A549 (cell line): Measurements from ENCODE around the gene SLC1A2. TPM values are rescaled to one million over a fixed set of nuclear protein-coding genes. Genes with fewer than 3 reads are reported as not detected.

Source experiments
- ATAC-seq, 2 experiments: fragments of 200-7000 bp in 1 of 2; fragments of >200 bp in 1 of 2; cut with Nextera tagmentation in 1 of 2; cut with Tn5 transposase in 1 of 2; 3 replicates each; pipeline versions ENCODE4 v1.8.0 to v1.9.1; 2018 to 2020; ENCODE audit warnings: mild to moderate bottlenecking in 1 of 2, moderate library complexity in 1 of 2
- CTCF ChIA-PET: fragments of 300-600 bp; sonication (Branson Sonifier 250); formaldehyde crosslinking; extraction: SDS; loops from one replicate; lab custom pipeline; 2021; ENCODE audit warnings: antibody characterized with exemption, inconsistent platforms; lab: Yijun Ruan, JAX
- POLR2A ChIA-PET: fragments of 350-600 bp; formaldehyde crosslinking; extraction: SDS; loops from one replicate; lab custom pipeline; 2021; ENCODE audit warnings: antibody characterized with exemption, inconsistent platforms; lab: Yijun Ruan, JAX
- DNase-seq, 2 experiments: peaks; one replicate each; pipeline versions ENCODE4 v3.0.0 to v3.0.0-alpha.2; 2011 to 2016; ENCODE audit warnings: low read depth in 1 of 2, low spot score in 1 of 2
- FAIRE-seq: peaks from 2 replicates; lab custom pipeline; 2011; peaks lifted over from hg19 to GRCh38; lab: Jason Lieb, UNC
- H3K27ac ChIP-seq, 2 experiments: fragments of >200 bp; sonication (Bioruptor Twin); formaldehyde crosslinking; 3 replicates each; pipeline ENCODE4 v1.5.1; 2016 to 2017
- H3K4me1 ChIP-seq: fragments of >200 bp; sonication (Bioruptor Twin); formaldehyde crosslinking; 3 replicates; pipeline ENCODE4 v1.6.1; 2016
- H3K4me2 ChIP-seq: fragments of >200 bp; sonication (Bioruptor Twin); formaldehyde crosslinking; 3 replicates; pipeline ENCODE4 v1.6.1; 2016
- H3K4me3 ChIP-seq: fragments of >200 bp; sonication (Bioruptor Twin); formaldehyde crosslinking; 3 replicates; pipeline ENCODE4 v1.5.1; 2016
- H3K9me3 ChIP-seq: fragments of >200 bp; sonication (Bioruptor Twin); formaldehyde crosslinking; 3 replicates; pipeline ENCODE4 v1.6.1; 2016
- CBX2 ChIP-seq: fragments of 200-600 bp; sonication (generic); IDR thresholded peaks from 2 replicates; pipeline ENCODE4 v1.6.1; 2016; ENCODE audit warnings: low read depth, mild to moderate bottlenecking, borderline replicate concordance
- CBX8 ChIP-seq: fragments of 200-600 bp; sonication (generic); IDR thresholded peaks from 2 replicates; pipeline ENCODE4 v1.6.1; 2016
- CHD4 ChIP-seq: fragments of 200-600 bp; sonication (generic); IDR thresholded peaks from 2 replicates; pipeline ENCODE4 v1.6.1; 2016; ENCODE audit warnings: antibody characterized with exemption, mild to moderate bottlenecking, borderline replicate concordance
- EHMT2 ChIP-seq: fragments of 200-600 bp; sonication (generic); IDR thresholded peaks from 2 replicates; pipeline ENCODE4 v1.6.1; 2016; ENCODE audit warnings: antibody characterized with exemption, low read depth, mild to moderate bottlenecking, moderate library complexity
- FOSL2 ChIP-seq, 2 experiments: fragments of 450-650 bp in 1 of 2; fragments of >200 bp in 1 of 2; sonication (Bioruptor Twin) in 1 of 2; formaldehyde crosslinking; IDR thresholded peaks; 2 replicates each; pipeline versions ENCODE4 v1.5.0 to v1.6.1; 2016 to 2020; ENCODE audit warnings: mild to moderate bottlenecking in 1 of 2, moderate library complexity in 1 of 2
- HDAC2 ChIP-seq: fragments of 200-600 bp; sonication (generic); IDR thresholded peaks from 2 replicates; pipeline ENCODE4 v1.6.1; 2016
- HOXA7 ChIP-seq: fragments of 250-450 bp; sonication (Bioruptor Pico); IDR thresholded peaks from 2 replicates; pipeline ENCODE4 v1.5.0; 2020; ENCODE audit warnings: mild to moderate bottlenecking, moderate library complexity
- JUN ChIP-seq, 2 experiments: fragments of >200 bp; sonication (Bioruptor Twin); formaldehyde crosslinking; IDR thresholded peaks; 2 replicates in 1 of 2; 3 replicates in 1 of 2; pipeline ENCODE4 v1.6.1; 2016 to 2017
- JUNB ChIP-seq: fragments of >200 bp; sonication (Bioruptor Twin); formaldehyde crosslinking; IDR thresholded peaks from 2 replicates; pipeline ENCODE4 v1.6.1; 2016
- KDM1A ChIP-seq: fragments of 200-600 bp; sonication (generic); IDR thresholded peaks from 2 replicates; pipeline ENCODE4 v1.6.1; 2016; ENCODE audit warnings: low read depth, mild to moderate bottlenecking
- KDM5A ChIP-seq: fragments of 200-600 bp; sonication (generic); IDR thresholded peaks from 2 replicates; pipeline ENCODE4 v1.6.1; 2016; ENCODE audit warnings: antibody characterized with exemption, mild to moderate bottlenecking
- MAZ ChIP-seq: fragments of 150-350 bp; IDR thresholded peaks from 2 replicates; pipeline ENCODE4 v1.6.1; 2014; ENCODE audit warnings: antibody characterized with exemption, low read depth, low read length, borderline replicate concordance
- NPAS2 ChIP-seq: fragments of 250-450 bp; sonication (Bioruptor Pico); IDR thresholded peaks from 2 replicates; pipeline ENCODE4 v1.8.0; 2022; ENCODE audit warnings: mild to moderate bottlenecking, moderate library complexity, borderline replicate concordance
- POLR2A ChIP-seq: IDR thresholded peaks from 2 replicates; pipeline ENCODE4 v1.6.1; 2012; ENCODE audit warnings: mild to moderate bottlenecking, low read length
- RAD21 ChIP-seq, 2 experiments: fragments of >200 bp in 1 of 2; sonication (Bioruptor Twin) in 1 of 2; formaldehyde crosslinking in 1 of 2; IDR thresholded peaks in 1 of 2; conservative IDR thresholded peaks in 1 of 2; 2 replicates in 1 of 2; 3 replicates in 1 of 2; pipeline ENCODE4 v1.6.1; 2012 to 2018; ENCODE audit warnings: inconsistent platforms in 1 of 2
- RARB ChIP-seq: fragments of 250-450 bp; sonication (Bioruptor Pico); IDR thresholded peaks from 2 replicates; pipeline ENCODE4 v1.8.0; 2021; ENCODE audit warnings: mild to moderate bottlenecking, moderate library complexity
- RNF2 ChIP-seq: fragments of 200-600 bp; sonication (generic); IDR thresholded peaks from 2 replicates; pipeline ENCODE4 v1.6.1; 2016; ENCODE audit warnings: low read depth, mild to moderate bottlenecking, antibody characterized with exemption, moderate library complexity, borderline replicate concordance
- SMC3 ChIP-seq: fragments of >200 bp; sonication (Bioruptor Twin); formaldehyde crosslinking; IDR thresholded peaks from 3 replicates; pipeline ENCODE4 v1.6.1; 2018; ENCODE audit warnings: inconsistent platforms
- SREBF2 ChIP-seq: fragments of 450-650 bp; IDR thresholded peaks from 2 replicates; pipeline ENCODE4 v1.6.1; 2014; ENCODE audit warnings: mild to moderate bottlenecking, moderate library complexity
- TP53 ChIP-seq: fragments of 250-450 bp; sonication (Bioruptor Pico); IDR thresholded peaks from 2 replicates; pipeline ENCODE4 v1.5.0; 2021; ENCODE audit warnings: mild to moderate bottlenecking, moderate library complexity
- WGBS: methylation state at CpG from one replicate; pipeline ENCODE4 v1.1.6; 2017; ENCODE audit errors: missing lambda C conversion rate; 5-methylcytosine and 5-hydroxymethylcytosine counted together
- polyA plus RNA-seq, 4 experiments: library from polyadenylated mRNA; depleted of rRNA in 3 of 4; stranded (reverse); fragments of >200 nt; fragmentation: RNase III in 1 of 4; extraction: RNeasy Plus Mini Kit Qiagen cat#74134 plus additional on column Dnase treatment in 1 of 4; gene quantifications; 2 replicates in 3 of 4; 3 replicates in 1 of 4; pipeline ENCODE4 v1.2.3, GENCODE V29; 2011 to 2017
- TF ChIP-seq, protein P1 (sequence below): IDR thresholded peaks from 2 replicates; pipeline ENCODE4 v1.6.1; 2012
- TF ChIP-seq, protein P2 (sequence below): fragments of >200 bp; sonication (Bioruptor Twin); formaldehyde crosslinking; IDR thresholded peaks from 3 replicates; pipeline ENCODE4 v1.6.1; 2016

SLC1A2 gene
- polyA plus RNA-seq, 2 of the 4 experiments (the other 2 are of a cell fraction), result 0.01 to 0.14 TPM

DNA sequence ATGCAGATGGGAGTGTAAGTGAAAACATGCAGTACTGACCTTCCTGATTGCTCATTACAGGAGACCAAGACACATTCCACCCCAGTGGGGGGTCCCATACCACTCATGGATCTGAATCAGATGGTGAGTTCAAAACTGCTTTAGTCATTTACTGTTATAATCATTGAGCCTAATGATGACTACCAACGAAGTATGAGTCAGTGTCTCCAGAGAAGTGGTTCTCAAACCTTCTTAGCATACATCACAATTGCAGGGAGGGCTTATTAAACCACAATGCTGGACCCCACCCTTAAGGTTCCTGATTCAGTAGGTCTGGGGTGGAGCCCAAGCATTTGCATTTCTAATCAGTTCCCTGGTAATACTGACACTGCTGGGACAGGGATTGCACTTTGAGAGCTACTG, 204.6 kb downstream of the SLC1A2 start:
- FAIRE-seq, result no peak
- ChIA-PET POLR2A (no interaction called here), CTCF (no interaction called here)
- Histone ChIP-seq H3K4me2 (peak overlapping the region; percentile 29; the same call in 2 of the 3 replicates), H3K4me1 (peaks cover 39% of the 10 kb centered on the region), H3K4me3 (no peak overlapping the region), H3K27ac (peak overlapping the region; percentile 21 to 62; a peak in 4 of 6 replicates), H3K9me3 (peaks cover 2% of the 10 kb centered on the region; the same call in 1 of the 3 replicates)
- ATAC-seq, result peak; percentile 64 to 69; a peak in 5 of 6 replicates
- TF ChIP-seq HOXA7 (CRISPR knock-in tag) (no peak), SREBF2 (no peak), EHMT2 (no peak), POLR2A (no peak), KDM5A (no peak), NPAS2 (CRISPR knock-in tag) (no peak), JUN (IDR thresholded peaks at IDR 0.05) (peak in 1 of 2 experiments; percentile 32; a peak in 1 of 5 replicates), CBX2 (no peak), CHD4 (no peak), MAZ (no peak), RARB (CRISPR knock-in tag) (no peak), FOSL2 (IDR thresholded peaks at IDR 0.05) (peak; percentile 62; the same call in 1 of the 2 replicates), FOSL2 (CRISPR knock-in tag; IDR thresholded peaks at IDR 0.05) (peak; percentile 49), TP53 (CRISPR knock-in tag) (no peak), JUNB (peak; percentile 71), RNF2 (no peak)
- TF ChIP-seq, protein P1, sequence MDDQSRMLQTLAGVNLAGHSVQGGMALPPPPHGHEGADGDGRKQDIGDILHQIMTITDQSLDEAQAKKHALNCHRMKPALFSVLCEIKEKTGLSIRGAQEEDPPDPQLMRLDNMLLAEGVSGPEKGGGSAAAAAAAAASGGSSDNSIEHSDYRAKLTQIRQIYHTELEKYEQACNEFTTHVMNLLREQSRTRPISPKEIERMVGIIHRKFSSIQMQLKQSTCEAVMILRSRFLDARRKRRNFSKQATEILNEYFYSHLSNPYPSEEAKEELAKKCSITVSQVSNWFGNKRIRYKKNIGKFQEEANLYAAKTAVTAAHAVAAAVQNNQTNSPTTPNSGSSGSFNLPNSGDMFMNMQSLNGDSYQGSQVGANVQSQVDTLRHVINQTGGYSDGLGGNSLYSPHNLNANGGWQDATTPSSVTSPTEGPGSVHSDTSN, result no peak
- peak in 1 of 2 experiments; percentile 46 for DNase-seq
- 22% methylated on average over 1 of the region's 1 CpG for WGBS

DNA sequence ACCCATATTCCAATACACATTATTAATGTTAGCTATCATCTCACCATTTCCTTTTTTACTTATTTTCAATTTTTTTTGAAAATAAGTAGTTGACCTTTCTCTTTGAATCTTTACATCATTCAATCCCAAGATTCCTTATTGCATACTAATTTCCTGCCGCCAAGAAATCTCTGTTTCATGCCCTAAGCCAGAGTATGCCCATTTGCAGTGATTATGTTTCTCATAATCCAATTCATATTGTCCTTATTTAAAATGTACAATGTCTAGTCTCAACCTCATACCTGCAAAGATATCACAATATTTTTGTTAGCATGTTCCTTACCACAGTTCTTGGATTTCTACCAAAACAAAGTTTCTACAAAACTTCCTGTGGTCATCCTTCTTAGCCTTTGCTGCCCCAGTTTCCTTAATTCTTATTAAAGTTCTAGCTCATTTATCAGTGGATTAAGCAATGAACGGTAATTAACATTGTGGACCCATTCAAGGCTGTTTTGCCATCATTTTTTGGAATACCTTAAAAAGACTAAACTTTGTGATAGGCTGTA, 205.1 kb downstream of the SLC1A2 start:
- FAIRE-seq (no peak), ATAC-seq (no peak), DNase-seq (no peak)
- H3K4me1 ChIP-seq, result peaks cover 39% of the 10 kb centered on the region
- no peak for TF ChIP-seq HOXA7 (CRISPR knock-in tag)
- TF ChIP-seq JUNB, result no peak
- no peak for TF ChIP-seq POLR2A
- no peak for TF ChIP-seq KDM5A
- TF ChIP-seq JUN (IDR thresholded peaks at IDR 0.05), result no peak
- no peak for TF ChIP-seq TP53 (CRISPR knock-in tag)
- no peak for TF ChIP-seq RAD21 (conservative IDR thresholded peaks at IDR 0.05 in 1 of 2, IDR thresholded peaks at IDR 0.05 in 1 of 2)
- TF ChIP-seq, protein P2, sequence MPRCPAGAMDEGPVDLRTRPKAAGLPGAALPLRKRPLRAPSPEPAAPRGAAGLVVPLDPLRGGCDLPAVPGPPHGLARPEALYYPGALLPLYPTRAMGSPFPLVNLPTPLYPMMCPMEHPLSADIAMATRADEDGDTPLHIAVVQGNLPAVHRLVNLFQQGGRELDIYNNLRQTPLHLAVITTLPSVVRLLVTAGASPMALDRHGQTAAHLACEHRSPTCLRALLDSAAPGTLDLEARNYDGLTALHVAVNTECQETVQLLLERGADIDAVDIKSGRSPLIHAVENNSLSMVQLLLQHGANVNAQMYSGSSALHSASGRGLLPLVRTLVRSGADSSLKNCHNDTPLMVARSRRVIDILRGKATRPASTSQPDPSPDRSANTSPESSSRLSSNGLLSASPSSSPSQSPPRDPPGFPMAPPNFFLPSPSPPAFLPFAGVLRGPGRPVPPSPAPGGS, result no peak
- no peak for TF ChIP-seq HDAC2
- TF ChIP-seq KDM1A, result no peak
- no peak for TF ChIP-seq CBX2
- TF ChIP-seq EHMT2, result no peak
- TF ChIP-seq RNF2, result no peak
- no peak for TF ChIP-seq CBX8
- no peak for TF ChIP-seq SMC3
- 81% methylated on average over 2 of the region's 2 CpGs for WGBS
- ChIA-PET POLR2A (no interaction called here), CTCF (interaction anchor here (0.6 to 0.7 kb wide), 2 partner anchors 74 to 159 kb away, joined by 3 read pairs; no protein-coding TSS in a partner anchor)
- peaks cover 3% of the 10 kb centered on the region; the same call in 1 of the 3 replicates for H3K9me3 ChIP-seq
- peak overlapping the region; percentile 29 for H3K4me2 ChIP-seq
- H3K4me3 ChIP-seq, result no peak overlapping the region
- H3K27ac ChIP-seq, result peak overlapping the region in 1 of 2 experiments; percentile 62; a peak in 4 of 6 replicates
